Tibial nerve (tissue), 3 donors: ENCODE results near the gene CERS6.

Source experiments
- POLR2A ChIP-seq, 2 donors: fragments of 450-650 bp; IDR thresholded peaks; one replicate each; pipeline ENCODE4 v1.6.1; 2017; ENCODE audit warnings: antibody characterized with exemption in 2 of 2, mild to moderate bottlenecking in 2 of 2, moderate library complexity in 2 of 2
- TF ChIP-seq, protein P1 (sequence below), 5 experiments: fragments of 200-600 bp in 3 of 5; fragments of 450-650 bp in 2 of 5; sonication (generic) in 3 of 5; IDR thresholded peaks; one replicate each; pipeline ENCODE4 v1.5.1; 2016 to 2019; ENCODE audit warnings: antibody characterized with exemption in 5 of 5, mild to moderate bottlenecking in 3 of 5, moderate library complexity in 2 of 5

DNA sequence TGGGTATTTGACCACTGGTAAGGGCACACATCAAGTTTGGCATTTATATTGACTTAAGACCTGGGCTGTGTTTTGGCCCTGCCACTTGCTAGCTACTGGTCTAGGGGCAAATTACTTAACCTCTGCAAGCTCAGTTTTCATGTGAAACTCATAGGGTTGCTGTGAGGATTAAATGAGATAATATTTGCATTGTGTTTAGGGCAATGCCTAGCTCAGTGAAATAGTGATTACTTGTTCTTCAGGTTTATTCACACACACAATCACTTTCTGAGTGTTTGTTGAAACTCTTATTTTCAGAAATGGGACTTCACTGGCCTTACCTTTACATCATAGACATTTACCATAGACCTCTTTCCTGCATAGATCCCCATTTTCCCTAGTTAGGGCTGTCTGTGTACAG, 12.3 kb downstream of the CERS6 start:
- TF ChIP-seq, protein P1, sequence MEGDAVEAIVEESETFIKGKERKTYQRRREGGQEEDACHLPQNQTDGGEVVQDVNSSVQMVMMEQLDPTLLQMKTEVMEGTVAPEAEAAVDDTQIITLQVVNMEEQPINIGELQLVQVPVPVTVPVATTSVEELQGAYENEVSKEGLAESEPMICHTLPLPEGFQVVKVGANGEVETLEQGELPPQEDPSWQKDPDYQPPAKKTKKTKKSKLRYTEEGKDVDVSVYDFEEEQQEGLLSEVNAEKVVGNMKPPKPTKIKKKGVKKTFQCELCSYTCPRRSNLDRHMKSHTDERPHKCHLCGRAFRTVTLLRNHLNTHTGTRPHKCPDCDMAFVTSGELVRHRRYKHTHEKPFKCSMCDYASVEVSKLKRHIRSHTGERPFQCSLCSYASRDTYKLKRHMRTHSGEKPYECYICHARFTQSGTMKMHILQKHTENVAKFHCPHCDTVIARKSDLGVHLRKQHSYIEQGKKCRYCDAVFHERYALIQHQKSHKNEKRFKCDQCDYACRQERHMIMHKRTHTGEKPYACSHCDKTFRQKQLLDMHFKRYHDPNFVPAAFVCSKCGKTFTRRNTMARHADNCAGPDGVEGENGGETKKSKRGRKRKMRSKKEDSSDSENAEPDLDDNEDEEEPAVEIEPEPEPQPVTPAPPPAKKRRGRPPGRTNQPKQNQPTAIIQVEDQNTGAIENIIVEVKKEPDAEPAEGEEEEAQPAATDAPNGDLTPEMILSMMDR (IDR thresholded peaks at IDR 0.05), result no peak
- TF ChIP-seq POLR2A (IDR thresholded peaks at IDR 0.05), result no peak
